SJSA1 (cell line): ENCODE results near the gene SUMO2. TPM values are rescaled to one million over a fixed set of nuclear protein-coding genes. Genes with fewer than 3 reads are reported as not detected.
"Not testable (repeated sequence)": the region's sequence is repeated elsewhere in the genome, so short reads cannot be mapped to it uniquely, and the experiment has no call there.

Experiments
- DNase-seq, 2 experiments: peaks; one replicate each; pipeline ENCODE4 v3.0.0-alpha.2; 2015 to 2020; ENCODE audit warnings: low spot score in 2 of 2, low read depth in 1 of 2
- H3K27ac ChIP-seq: fragments of 250-450 bp; sonication (Bioruptor Pico); 2 replicates; pipeline ENCODE4 v1.5.1; 2020; ENCODE audit warnings: mild to moderate bottlenecking, moderate library complexity
- H3K27me3 ChIP-seq: fragments of 250-450 bp; sonication (Bioruptor Pico); replicated peaks from 2 replicates; pipeline ENCODE4 v1.5.1; 2020; ENCODE audit warnings: mild to moderate bottlenecking, moderate library complexity
- H3K36me3 ChIP-seq: fragments of 250-450 bp; sonication (Bioruptor Pico); 2 replicates; pipeline ENCODE4 v1.5.1; 2020; ENCODE audit warnings: mild to moderate bottlenecking
- H3K4me1 ChIP-seq: fragments of 250-450 bp; sonication (Bioruptor Pico); replicated peaks from 2 replicates; pipeline ENCODE4 v1.6.1; 2021; ENCODE audit warnings: mild to moderate bottlenecking
- H3K4me3 ChIP-seq: fragments of 250-450 bp; sonication (Bioruptor Pico); 2 replicates; pipeline ENCODE4 v1.5.1; 2020; ENCODE audit warnings: mild to moderate bottlenecking
- H3K9me3 ChIP-seq: fragments of 250-450 bp; sonication (Bioruptor Pico); replicated peaks from 2 replicates; pipeline ENCODE4 v1.5.1; 2020; ENCODE audit warnings: mild to moderate bottlenecking
- total RNA-seq: library from RNA; depleted of rRNA; stranded (reverse); fragments of >200 nt; shearing (Covaris generic); gene quantifications from 2 replicates; pipeline ENCODE4 v1.2.3, GENCODE V29; 2014

SUMO2 gene
- total RNA-seq, 1 experiment from 2014 or later = 212 TPM

- peaks cover 75% of the 10 kb centered on the region for H3K36me3 ChIP-seq
These were observed 34.7 kb downstream of the SUMO2 start for GRCh38 chr17:75147878-75148546.

GRCh38 chr17:75146592-75146991 lies 36.2 kb downstream of the SUMO2 start:
- no peaks in the 10 kb centered on the region for H3K9me3 ChIP-seq
- no peaks in the 10 kb centered on the region for H3K27me3 ChIP-seq
- H3K36me3 ChIP-seq = peaks cover 81% of the 10 kb centered on the region
- H3K4me3 ChIP-seq = no peak overlapping the region
- no peak for DNase-seq
- H3K4me1 ChIP-seq = no peaks in the 10 kb centered on the region
- no peak overlapping the region for H3K27ac ChIP-seq

More at GRCh38 chr17:75147878-75148546, 34.7 kb downstream of the SUMO2 start:
- Histone ChIP-seq H3K27ac (no peak overlapping the region), H3K4me3 (no peak overlapping the region), H3K9me3 (no peaks in the 10 kb centered on the region), H3K27me3 (no peaks in the 10 kb centered on the region), H3K4me1 (peaks cover 8% of the 10 kb centered on the region)
- DNase-seq = no peak

- Histone ChIP-seq H3K4me1 (no peaks in the 10 kb centered on the region), H3K9me3 (no peaks in the 10 kb centered on the region), H3K27me3 (no peaks in the 10 kb centered on the region), H3K4me3 (no peak overlapping the region), H3K36me3 (peaks cover 97% of the 10 kb centered on the region), H3K27ac (no peak overlapping the region)
- no peak for DNase-seq
These were observed 37.8 kb downstream of the SUMO2 start for GRCh38 chr17:75144816-75145512.

GRCh38 chr17:75142236-75142971 lies 40.4 kb downstream of the SUMO2 start:
- DNase-seq = no peak
- peaks cover 95% of the 10 kb centered on the region for H3K36me3 ChIP-seq
- no peak overlapping the region for H3K27ac ChIP-seq

GRCh38 chr17:75138519-75138918 lies 44.2 kb downstream of the SUMO2 start:
- Histone ChIP-seq H3K4me1 (no peaks in the 10 kb centered on the region), H3K9me3 (no peaks in the 10 kb centered on the region), H3K4me3 (no peak overlapping the region), H3K36me3 (peaks cover 87% of the 10 kb centered on the region), H3K27me3 (no peaks in the 10 kb centered on the region), H3K27ac (no peak overlapping the region)
- DNase-seq = no peak

More at GRCh38 chr17:75142236-75142971, 40.4 kb downstream of the SUMO2 start:
- H3K4me3 ChIP-seq = no peak overlapping the region
- H3K9me3 ChIP-seq = no peaks in the 10 kb centered on the region
- H3K4me1 ChIP-seq = no peaks in the 10 kb centered on the region
- H3K27me3 ChIP-seq = no peaks in the 10 kb centered on the region

GRCh38 chr17:75137762-75138161 lies 45.0 kb downstream of the SUMO2 start:
- peaks cover 80% of the 10 kb centered on the region for H3K36me3 ChIP-seq
- not testable (repeated sequence) for H3K27ac ChIP-seq, DNase-seq, H3K4me3 ChIP-seq, H3K4me1 ChIP-seq, H3K27me3 ChIP-seq, H3K9me3 ChIP-seq

- no peaks in the 10 kb centered on the region for H3K27me3 ChIP-seq
- H3K4me3 ChIP-seq = no peak overlapping the region
- H3K27ac ChIP-seq = no peak overlapping the region
- H3K36me3 ChIP-seq = peaks cover 77% of the 10 kb centered on the region
- DNase-seq = no peak
- no peaks in the 10 kb centered on the region for H3K9me3 ChIP-seq
- H3K4me1 ChIP-seq = peaks cover 13% of the 10 kb centered on the region
These were observed 46.8 kb downstream of the SUMO2 start for GRCh38 chr17:75135946-75136345.

GRCh38 chr17:75135452-75135851 lies 47.3 kb downstream of the SUMO2 start:
- no peak for DNase-seq
- no peak overlapping the region for H3K27ac ChIP-seq
- H3K27me3 ChIP-seq = no peaks in the 10 kb centered on the region
- no peaks in the 10 kb centered on the region for H3K9me3 ChIP-seq
- H3K36me3 ChIP-seq = peaks cover 77% of the 10 kb centered on the region
- no peak overlapping the region for H3K4me3 ChIP-seq
- peaks cover 16% of the 10 kb centered on the region for H3K4me1 ChIP-seq

GRCh38 chr17:75133607-75134347 lies 49.0 kb downstream of the SUMO2 start:
- Histone ChIP-seq H3K36me3 (peaks cover 77% of the 10 kb centered on the region), H3K4me1 (peaks cover 22% of the 10 kb centered on the region)
- H3K9me3 ChIP-seq, H3K4me3 ChIP-seq, DNase-seq, H3K27me3 ChIP-seq, H3K27ac ChIP-seq: not testable (repeated sequence)

GRCh38 chr17:75133001-75133400 lies 49.8 kb downstream of the SUMO2 start:
- H3K36me3 ChIP-seq = peaks cover 74% of the 10 kb centered on the region
- H3K27me3 ChIP-seq = no peaks in the 10 kb centered on the region
- no peak for DNase-seq
- H3K4me3 ChIP-seq = no peak overlapping the region
- no peak overlapping the region for H3K27ac ChIP-seq
- H3K9me3 ChIP-seq = no peaks in the 10 kb centered on the region
- H3K4me1 ChIP-seq = peaks cover 22% of the 10 kb centered on the region

GRCh38 chr17:75132018-75133000 lies 50.5 kb downstream of the SUMO2 start:
- Histone ChIP-seq H3K36me3 (peaks cover 72% of the 10 kb centered on the region), H3K27ac (peak overlapping the region; percentile 71), H3K4me3 (peak overlapping the region; percentile 80), H3K4me1 (peaks cover 22% of the 10 kb centered on the region)
- not testable (repeated sequence) for H3K9me3 ChIP-seq, DNase-seq, H3K27me3 ChIP-seq

- Histone ChIP-seq H3K4me1 (peaks cover 22% of the 10 kb centered on the region), H3K27me3 (no peaks in the 10 kb centered on the region), H3K9me3 (no peaks in the 10 kb centered on the region), H3K27ac (peak within 1 kb of the TSS; percentile 71), H3K36me3 (peaks cover 66% of the 10 kb centered on the region), H3K4me3 (peak within 1 kb of the TSS; percentile 80)
- DNase-seq = peak; percentile 91 to 96
These were observed 51.3 kb downstream of the SUMO2 start, which contains the start of gene NT5C for GRCh38 chr17:75131278-75132017. Gene NT5C (minus strand): TSS chr17:75131742. CDS start chr17:75131707, 35 bp downstream.
